GM19324 (cell line): Measurements from ENCODE around the gene ATP1A1.

Experiments used
- ATAC-seq: cut with Tn5 transposase; IDR thresholded peaks from one replicate; pipeline ENCODE4 v1.9.1; 2021; ENCODE audit warnings: mild to moderate bottlenecking, moderate library complexity; ENCODE audit not compliant: unreplicated experiment, low FRiP score

Gene ATP1A1

GRCh38 chr1:116372651-116373430, at the start of gene ATP1A1:
ATP1A1 (plus strand) TSS chr1:116373244; CDS start chr1:116373512, 268 bp downstream.
- peak; percentile 76 for ATAC-seq

- no peak for ATAC-seq
Measured at GRCh38 chr1:116323491-116323890, 49.6 kb upstream of the ATP1A1 start.

GRCh38 chr1:116324411-116324810, 48.6 kb upstream of the ATP1A1 start:
- ATAC-seq: no peak

GRCh38 chr1:116325104-116325503, 47.9 kb upstream of the ATP1A1 start:
- no peak for ATAC-seq

- ATAC-seq: no peak
Measured at GRCh38 chr1:116325922-116326321, 47.1 kb upstream of the ATP1A1 start.

- no peak for ATAC-seq
Measured at GRCh38 chr1:116326486-116326885, 46.6 kb upstream of the ATP1A1 start.

GRCh38 chr1:116328671-116329070, 44.4 kb upstream of the ATP1A1 start:
- ATAC-seq: no peak

GRCh38 chr1:116329524-116330341, 43.3 kb upstream of the ATP1A1 start:
- ATAC-seq: no peak

- ATAC-seq: no peak
Measured at GRCh38 chr1:116330342-116330652, 42.7 kb upstream of the ATP1A1 start.

GRCh38 chr1:116330846-116331245, 42.2 kb upstream of the ATP1A1 start:
- no peak for ATAC-seq

GRCh38 chr1:116331523-116331922, 41.5 kb upstream of the ATP1A1 start:
- no peak for ATAC-seq

- no peak for ATAC-seq
Measured at GRCh38 chr1:116332451-116332850, 40.6 kb upstream of the ATP1A1 start.

GRCh38 chr1:116333171-116334014, 39.7 kb upstream of the ATP1A1 start:
- ATAC-seq: no peak

- no peak for ATAC-seq
Measured at GRCh38 chr1:116334015-116334547, 39.0 kb upstream of the ATP1A1 start.

- no peak for ATAC-seq
Measured at GRCh38 chr1:116334868-116335635, 38.0 kb upstream of the ATP1A1 start.

GRCh38 chr1:116335850-116336624, 37.0 kb upstream of the ATP1A1 start:
- ATAC-seq: no peak

GRCh38 chr1:116337398-116337797, 35.6 kb upstream of the ATP1A1 start:
- ATAC-seq: no peak

GRCh38 chr1:116338400-116338799, 34.6 kb upstream of the ATP1A1 start:
- no peak for ATAC-seq
